ENCODE measurements around the gene TSR2.

Gene TSR2

GRCh38 chrX:54427837-54428424 lies 12.3 kb upstream of the TSR2 start:
- no peaks in the 10 kb centered on the region for H3K9me3 ChIP-seq
- no peaks in the 10 kb centered on the region for H3K36me3 ChIP-seq
- H3K27ac ChIP-seq, result no peak overlapping the region
- TF ChIP-seq, protein P1, sequence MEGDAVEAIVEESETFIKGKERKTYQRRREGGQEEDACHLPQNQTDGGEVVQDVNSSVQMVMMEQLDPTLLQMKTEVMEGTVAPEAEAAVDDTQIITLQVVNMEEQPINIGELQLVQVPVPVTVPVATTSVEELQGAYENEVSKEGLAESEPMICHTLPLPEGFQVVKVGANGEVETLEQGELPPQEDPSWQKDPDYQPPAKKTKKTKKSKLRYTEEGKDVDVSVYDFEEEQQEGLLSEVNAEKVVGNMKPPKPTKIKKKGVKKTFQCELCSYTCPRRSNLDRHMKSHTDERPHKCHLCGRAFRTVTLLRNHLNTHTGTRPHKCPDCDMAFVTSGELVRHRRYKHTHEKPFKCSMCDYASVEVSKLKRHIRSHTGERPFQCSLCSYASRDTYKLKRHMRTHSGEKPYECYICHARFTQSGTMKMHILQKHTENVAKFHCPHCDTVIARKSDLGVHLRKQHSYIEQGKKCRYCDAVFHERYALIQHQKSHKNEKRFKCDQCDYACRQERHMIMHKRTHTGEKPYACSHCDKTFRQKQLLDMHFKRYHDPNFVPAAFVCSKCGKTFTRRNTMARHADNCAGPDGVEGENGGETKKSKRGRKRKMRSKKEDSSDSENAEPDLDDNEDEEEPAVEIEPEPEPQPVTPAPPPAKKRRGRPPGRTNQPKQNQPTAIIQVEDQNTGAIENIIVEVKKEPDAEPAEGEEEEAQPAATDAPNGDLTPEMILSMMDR (IDR thresholded peaks at IDR 0.05), result no peak
- H3K4me1 ChIP-seq (ENCODE audit: control insufficient read depth in 1 of 2, insufficient read depth in 1 of 2, low read depth in 1 of 2, low read length in 1 of 2), result no peaks in the 10 kb centered on the region
- no peaks in the 10 kb centered on the region for H3K27me3 ChIP-seq
- no peak overlapping the region for H3K4me3 ChIP-seq (ENCODE audit: low read depth in 1 of 2, low read length in 1 of 2)

GRCh38 chrX:54430519-54430918 lies 9.7 kb upstream of the TSR2 start:
- TF ChIP-seq, protein P1 (IDR thresholded peaks at IDR 0.05), result no peak
- Histone ChIP-seq H3K36me3 (no peaks in the 10 kb centered on the region), H3K27ac (no peak overlapping the region), H3K9me3 (no peaks in the 10 kb centered on the region), H3K4me1 (ENCODE audit: control insufficient read depth in 1 of 2, insufficient read depth in 1 of 2, low read depth in 1 of 2, low read length in 1 of 2) (no peaks in the 10 kb centered on the region), H3K4me3 (ENCODE audit: low read depth in 1 of 2, low read length in 1 of 2) (no peak overlapping the region), H3K27me3 (no peaks in the 10 kb centered on the region)

DNA sequence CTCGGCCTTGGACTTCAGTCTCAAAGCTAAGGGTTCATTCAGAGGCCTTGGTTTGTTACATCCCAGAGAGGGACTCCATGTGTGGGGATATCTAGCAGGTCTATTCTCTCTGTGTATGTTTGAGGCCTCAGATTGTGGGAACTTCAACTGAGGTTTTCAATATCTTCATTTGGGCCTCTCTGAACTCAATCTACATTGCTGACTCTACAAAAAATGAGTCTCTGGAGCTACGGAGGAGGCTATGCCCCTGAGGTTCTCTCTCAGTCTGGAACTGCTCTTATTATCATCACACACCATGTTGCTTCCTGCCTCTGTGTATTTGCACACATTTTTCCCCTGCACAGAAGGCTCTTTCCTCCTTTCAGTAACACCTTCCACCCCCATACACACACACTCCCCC lies 5.1 kb upstream of the TSR2 start:
- no peaks in the 10 kb centered on the region for H3K36me3 ChIP-seq
- TF ChIP-seq, protein P1 (IDR thresholded peaks at IDR 0.05), result no peak
- H3K4me1 ChIP-seq (ENCODE audit: control insufficient read depth in 1 of 2, insufficient read depth in 1 of 2, low read depth in 1 of 2, low read length in 1 of 2), result no peaks in the 10 kb centered on the region
- H3K27me3 ChIP-seq, result no peaks in the 10 kb centered on the region
- no peak overlapping the region for H3K27ac ChIP-seq
- no peak overlapping the region for H3K4me3 ChIP-seq (ENCODE audit: low read depth in 1 of 2, low read length in 1 of 2)
- no peaks in the 10 kb centered on the region for H3K9me3 ChIP-seq

GRCh38 chrX:54442790-54443189 lies 2.6 kb downstream of the TSR2 start:
- H3K27ac ChIP-seq, result no peak overlapping the region
- TF ChIP-seq, protein P1 (IDR thresholded peaks at IDR 0.05), result no peak
- H3K9me3 ChIP-seq, result no peaks in the 10 kb centered on the region
- H3K4me1 ChIP-seq (ENCODE audit: control insufficient read depth in 1 of 2, insufficient read depth in 1 of 2, low read depth in 1 of 2, low read length in 1 of 2), result peaks cover 6 to 9% of the 10 kb centered on the region in 2 experiments
- no peaks in the 10 kb centered on the region for H3K27me3 ChIP-seq
- H3K36me3 ChIP-seq, result peaks cover 8% of the 10 kb centered on the region
- H3K4me3 ChIP-seq (ENCODE audit: low read depth in 1 of 2, low read length in 1 of 2), result no peak overlapping the region

DNA sequence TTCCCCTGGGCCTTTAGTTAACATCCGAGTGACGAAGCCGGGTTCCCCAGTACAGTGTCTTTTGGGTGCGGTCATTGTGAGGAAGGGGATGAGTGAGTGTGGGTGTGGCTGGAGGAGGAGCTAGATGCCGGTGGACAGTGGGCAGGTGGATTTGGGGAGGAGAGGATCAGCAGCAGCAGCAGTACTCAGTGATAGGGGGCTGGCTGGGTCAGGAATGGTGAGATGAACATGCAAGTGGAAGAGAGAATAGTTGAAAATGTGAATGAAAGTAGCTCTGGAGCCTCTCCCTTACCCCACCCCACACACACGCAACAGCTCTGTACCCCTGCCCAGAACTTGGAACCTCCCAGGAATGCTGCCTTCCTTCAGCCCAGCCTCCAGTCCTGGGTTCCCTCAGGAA lies 4.5 kb downstream of the TSR2 start:
- Histone ChIP-seq H3K27ac (no peak overlapping the region), H3K4me3 (ENCODE audit: low read depth in 1 of 2, low read length in 1 of 2) (no peak overlapping the region), H3K36me3 (peaks cover 8% of the 10 kb centered on the region), H3K4me1 (ENCODE audit: control insufficient read depth in 1 of 2, insufficient read depth in 1 of 2, low read depth in 1 of 2, low read length in 1 of 2) (peaks cover 6 to 9% of the 10 kb centered on the region in 2 experiments), H3K9me3 (no peaks in the 10 kb centered on the region), H3K27me3 (no peaks in the 10 kb centered on the region)
- TF ChIP-seq, protein P1 (IDR thresholded peaks at IDR 0.05), result no peak

Data from neutrophil (primary cell).